Loucy (cell line): ENCODE measurements around the gene HACD4.

ENCODE experiments used
- CTCF ChIP-seq: fragments of 200-600 bp; sonication (generic); conservative IDR thresholded peaks from 2 replicates; pipeline ENCODE4 v1.5.1; 2014; ENCODE audit warnings: mild to moderate bottlenecking, antibody characterized with exemption, low read length
- EZH2phosphoT487 ChIP-seq: fragments of 200-600 bp; IDR thresholded peaks from 2 replicates; pipeline ENCODE4 v1.6.1; 2018; ENCODE audit warnings: antibody characterized with exemption, mild to moderate bottlenecking, moderate library complexity, borderline replicate concordance

- TF ChIP-seq CTCF = no peak
- TF ChIP-seq EZH2phosphoT487 = no peak
Measured at GRCh38 chr9:20978249-20978648, 53.2 kb downstream of the HACD4 start.
